MM.1S (cell line): ENCODE data around the gene CD40.

ENCODE experiments used
- DNase-seq: peaks from one replicate; pipeline ENCODE4 v3.0.0-alpha.2; 2015
- H2AFZ ChIP-seq: fragments of 300-600 bp; sonication (generic); 2 replicates; pipeline ENCODE4 v1.6.0; 2016; ENCODE audit warnings: antibody characterized with exemption, low read length
- H3F3A ChIP-seq: fragments of 300-600 bp; sonication (generic); 2 replicates; pipeline ENCODE4 v1.6.1; 2016; ENCODE audit warnings: mild to moderate bottlenecking, antibody characterized with exemption, low read length, moderate library complexity, mixed read lengths; ENCODE audit not compliant: insufficient read depth
- H3K27ac ChIP-seq: fragments of 300-600 bp; sonication (generic); 2 replicates; pipeline ENCODE4 v1.5.1; 2016; ENCODE audit warnings: mild to moderate bottlenecking, low read length
- H3K27me3 ChIP-seq: fragments of 300-600 bp; sonication (generic); replicated peaks from 2 replicates; pipeline ENCODE4 v1.6.0; 2016; ENCODE audit warnings: low read length; ENCODE audit not compliant: insufficient read depth
- H3K36me3 ChIP-seq: fragments of 300-600 bp; sonication (generic); replicated peaks from 2 replicates; pipeline ENCODE4 v1.6.1; 2016; ENCODE audit warnings: mild to moderate bottlenecking, low read length, mixed read lengths; ENCODE audit not compliant: insufficient read depth
- H3K4me1 ChIP-seq: fragments of 300-600 bp; sonication (generic); 2 replicates; pipeline ENCODE4 v1.6.1; 2016; ENCODE audit warnings: low read length, mixed read lengths
- H3K4me2 ChIP-seq: fragments of 300-600 bp; sonication (generic); 2 replicates; pipeline ENCODE4 v1.6.0; 2016; ENCODE audit warnings: low read depth, low read length
- H3K4me3 ChIP-seq: fragments of 300-600 bp; sonication (generic); 2 replicates; pipeline ENCODE4 v1.5.1; 2016; ENCODE audit warnings: low read length, mixed read lengths
- H3K79me2 ChIP-seq: fragments of 300-600 bp; sonication (generic); 2 replicates; pipeline ENCODE4 v1.6.1; 2016; ENCODE audit warnings: mixed run types, low read length, mixed read lengths
- H3K9ac ChIP-seq: fragments of 300-600 bp; sonication (generic); 2 replicates; pipeline ENCODE4 v1.6.1; 2016; ENCODE audit warnings: low read length, mixed read lengths
- H3K9me2 ChIP-seq: fragments of 300-600 bp; sonication (generic); replicated peaks from 2 replicates; pipeline ENCODE4 v1.6.1; 2016; ENCODE audit warnings: mild to moderate bottlenecking, low read length, mixed read lengths; ENCODE audit not compliant: insufficient read depth
- H3K9me3 ChIP-seq: fragments of 300-600 bp; sonication (generic); replicated peaks from 2 replicates; pipeline ENCODE4 v1.6.1; 2016; ENCODE audit warnings: mild to moderate bottlenecking, low read length, mixed read lengths; ENCODE audit not compliant: insufficient read depth
- H4K20me1 ChIP-seq: fragments of 300-600 bp; sonication (generic); 2 replicates; pipeline ENCODE4 v1.6.1; 2016; ENCODE audit warnings: mild to moderate bottlenecking, low read length, moderate library complexity, mixed read lengths; ENCODE audit not compliant: insufficient read depth
- CTCF ChIP-seq: fragments of 300-600 bp; sonication (generic); IDR thresholded peaks from 2 replicates; pipeline ENCODE4 v1.5.1; 2016; ENCODE audit warnings: antibody characterized with exemption, low read length, mixed read lengths
- EZH2 ChIP-seq: fragments of 300-600 bp; sonication (generic); optimal IDR thresholded peaks from 2 replicates; pipeline ENCODE3; 2017; ENCODE audit warnings: low read depth, mild to moderate bottlenecking, antibody characterized with exemption, low read length, mixed read lengths
- EZH2phosphoT487 ChIP-seq: fragments of 300-600 bp; sonication (generic); IDR thresholded peaks from 2 replicates; pipeline ENCODE4 v1.6.1; 2018; ENCODE audit warnings: antibody characterized with exemption, low read length

Gene CD40

GRCh38 chr20:46164254-46164653 lies 46.1 kb downstream of the CD40 start:
- Histone ChIP-seq H3K4me2 (no peak overlapping the region), H3K27me3 (peaks cover 61% of the 10 kb centered on the region), H3K27ac (no peak overlapping the region), H3K79me2 (no peaks in the 10 kb centered on the region), H2AFZ (no peak overlapping the region), H3K4me1 (no peaks in the 10 kb centered on the region), H3K9ac (no peak overlapping the region), H3K9me3 (no peaks in the 10 kb centered on the region), H3K9me2 (no peaks in the 10 kb centered on the region), H3K4me3 (no peak overlapping the region), H3F3A (no peaks in the 10 kb centered on the region), H3K36me3 (no peaks in the 10 kb centered on the region), H4K20me1 (no peaks in the 10 kb centered on the region)
- TF ChIP-seq EZH2 (no peak), CTCF (no peak), EZH2phosphoT487 (no peak)
- no peak for DNase-seq

- Histone ChIP-seq H3K4me2 (no peak overlapping the region), H3K4me1 (no peaks in the 10 kb centered on the region), H4K20me1 (no peaks in the 10 kb centered on the region), H2AFZ (no peak overlapping the region), H3K36me3 (no peaks in the 10 kb centered on the region), H3K79me2 (no peaks in the 10 kb centered on the region), H3K9me3 (no peaks in the 10 kb centered on the region), H3K4me3 (no peak overlapping the region), H3K27me3 (peaks cover 68% of the 10 kb centered on the region), H3K9me2 (no peaks in the 10 kb centered on the region), H3K9ac (no peak overlapping the region), H3K27ac (no peak overlapping the region), H3F3A (no peaks in the 10 kb centered on the region)
- no peak for TF ChIP-seq CTCF
- TF ChIP-seq EZH2 = no peak
- no peak for TF ChIP-seq EZH2phosphoT487
- DNase-seq = no peak
These were observed 49.0 kb downstream of the CD40 start for GRCh38 chr20:46167080-46167479.

- DNase-seq = no peak
- Histone ChIP-seq H3K4me3 (no peak overlapping the region), H3K36me3 (no peaks in the 10 kb centered on the region)
These were observed 50.3 kb downstream of the CD40 start for GRCh38 chr20:46168438-46168837.

More at GRCh38 chr20:46168438-46168837, 50.3 kb downstream of the CD40 start:
- H2AFZ ChIP-seq = no peak overlapping the region
- H3K9ac ChIP-seq = no peak overlapping the region
- peaks cover 74% of the 10 kb centered on the region for H3K27me3 ChIP-seq
- no peaks in the 10 kb centered on the region for H3K79me2 ChIP-seq
- no peaks in the 10 kb centered on the region for H3K4me1 ChIP-seq
- H3F3A ChIP-seq = no peaks in the 10 kb centered on the region
- H3K27ac ChIP-seq = no peak overlapping the region
- no peaks in the 10 kb centered on the region for H4K20me1 ChIP-seq
- TF ChIP-seq EZH2 (no peak), CTCF (no peak), EZH2phosphoT487 (no peak)
- no peaks in the 10 kb centered on the region for H3K9me2 ChIP-seq
- no peaks in the 10 kb centered on the region for H3K9me3 ChIP-seq
- no peak overlapping the region for H3K4me2 ChIP-seq
